Measurements from ENCODE around the gene KDM2B.

- TF ChIP-seq JUN (IDR thresholded peaks at IDR 0.05; ENCODE audit: low read depth, low read length) (no peak), RFX5 (IDR thresholded peaks at IDR 0.05; ENCODE audit: borderline replicate concordance, low read depth, low read length) (no peak)
Observed at GRCh38 chr12:121438905-121439304, 141.9 kb downstream of the KDM2B start.
